Glomerular visceral epithelial cell (primary cell): ENCODE results near the gene MEF2C.

Experiments
- DNase-seq: peaks from one replicate; pipeline ENCODE4 v3.0.0-alpha.2; 2016; ENCODE audit errors: extremely low spot score

MEF2C gene

DNA sequence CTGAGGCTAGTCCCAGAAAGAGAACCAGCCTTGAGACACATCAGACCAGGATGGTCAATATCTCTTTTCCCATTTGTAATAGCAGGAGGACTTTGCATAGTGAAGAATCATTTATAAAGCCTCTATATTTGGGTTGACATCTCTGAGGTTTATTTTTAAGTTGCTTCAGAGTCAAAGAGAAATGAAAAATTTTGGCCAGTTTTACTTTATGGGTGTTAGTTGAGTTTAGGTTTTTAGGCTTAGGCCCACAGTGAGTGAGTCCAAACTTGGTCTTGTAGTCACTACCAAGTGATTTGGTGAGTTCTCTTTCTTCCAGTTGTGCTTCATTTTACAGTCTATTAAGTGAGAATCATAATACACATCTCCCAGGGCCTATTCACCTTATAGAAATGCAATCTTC is 5.3 kb upstream of the MEF2C start:
- no peak for DNase-seq

DNA sequence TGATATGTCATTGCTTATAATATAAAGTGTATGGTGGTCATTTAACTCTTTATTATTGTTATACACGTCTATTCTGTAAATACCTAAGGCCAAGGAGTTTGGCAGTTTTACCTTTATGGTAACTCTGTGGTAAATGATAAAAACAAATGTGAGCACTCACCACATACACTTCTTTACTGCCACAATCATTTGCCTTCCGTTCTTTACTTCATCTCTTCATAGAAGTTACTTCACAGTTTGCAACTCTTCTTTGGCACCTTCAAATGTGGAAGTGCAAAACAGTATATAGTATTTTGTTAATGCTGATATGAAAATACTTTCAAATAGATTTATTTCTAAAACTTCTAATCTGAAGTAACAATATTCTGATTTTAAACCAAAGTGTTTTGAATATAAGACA is 4.4 kb upstream of the MEF2C start:
- no peak for DNase-seq

DNA sequence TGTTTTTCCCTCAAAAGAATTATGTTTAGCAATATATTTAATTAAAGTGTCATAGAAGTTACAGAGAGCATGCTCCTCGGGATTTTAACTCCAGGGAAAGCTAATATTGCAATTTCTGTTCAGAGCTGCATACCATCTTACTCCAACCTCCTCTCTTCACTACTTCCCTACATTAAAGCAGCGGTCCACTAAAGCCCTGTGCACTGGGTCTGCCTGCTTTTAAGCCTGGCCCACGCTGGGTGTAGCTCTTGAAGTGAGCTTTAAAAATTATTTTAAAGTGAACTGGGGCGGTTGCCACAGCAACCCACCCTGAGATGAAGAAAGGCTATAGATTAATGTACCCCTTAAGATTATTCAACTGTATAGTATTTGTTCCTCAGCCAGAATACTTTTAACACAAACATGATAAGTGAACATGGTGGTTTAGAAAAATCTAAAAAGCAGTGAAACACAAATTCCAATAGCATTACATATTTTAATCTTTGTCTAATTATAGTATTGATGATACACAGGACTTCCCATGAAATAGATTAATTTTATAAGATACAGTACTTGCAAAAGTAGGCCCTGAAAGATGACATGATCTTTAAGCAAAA is 3.9 kb upstream of the MEF2C start:
- DNase-seq = no peak

DNA sequence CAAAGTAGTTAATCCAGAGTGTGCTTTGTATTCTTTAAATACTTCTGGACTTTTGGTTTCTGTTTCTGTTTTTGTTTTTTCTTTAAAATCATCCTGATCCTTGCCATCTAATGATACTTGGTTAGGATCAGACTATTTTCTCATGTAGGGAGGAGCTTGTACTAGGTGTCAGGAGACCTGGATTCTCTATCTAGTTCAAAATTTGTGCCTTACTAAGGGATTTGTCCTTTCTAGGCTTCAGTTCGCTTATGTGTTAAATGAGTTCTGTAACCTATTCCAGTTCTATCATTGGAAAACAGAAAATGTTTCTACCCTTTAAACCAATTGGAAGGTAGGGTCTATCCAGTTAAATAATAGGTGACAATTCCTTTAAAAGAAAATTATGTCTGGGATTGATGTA is 3.3 kb upstream of the MEF2C start:
- no peak for DNase-seq

DNA sequence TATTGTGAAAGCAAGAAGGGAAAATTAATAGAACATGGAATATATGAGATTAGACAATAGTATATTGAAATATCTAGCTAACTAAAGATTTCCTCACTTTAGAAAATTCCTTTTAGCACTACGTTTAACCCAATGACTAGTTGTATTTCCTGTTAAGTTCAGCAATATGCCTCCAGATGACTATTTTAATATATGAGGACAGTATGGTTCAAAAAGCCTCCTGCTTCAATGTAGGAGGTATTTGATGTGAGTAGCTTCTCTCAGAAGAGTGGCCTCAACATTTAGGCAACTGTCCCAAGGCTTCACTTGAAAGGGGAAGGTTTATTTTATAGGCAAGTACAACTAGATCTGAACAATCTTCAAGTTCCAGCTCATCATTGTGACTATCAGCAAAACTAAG is 2.0 kb upstream of the MEF2C start:
- no peak for DNase-seq

DNA sequence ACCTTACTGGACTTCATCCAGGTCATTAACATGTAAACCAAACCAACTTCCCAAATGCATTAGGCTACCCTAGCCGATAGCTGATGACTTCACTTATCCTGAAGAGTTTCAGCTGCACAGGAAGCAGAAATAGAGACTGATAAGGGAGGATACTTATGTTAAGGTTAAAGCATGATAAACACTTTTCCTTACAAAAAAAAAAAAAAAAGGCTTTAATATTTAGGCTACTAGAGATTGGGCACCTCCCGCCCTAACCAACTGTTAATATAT is 1.6 kb upstream of the MEF2C start:
- DNase-seq = no peak

DNA sequence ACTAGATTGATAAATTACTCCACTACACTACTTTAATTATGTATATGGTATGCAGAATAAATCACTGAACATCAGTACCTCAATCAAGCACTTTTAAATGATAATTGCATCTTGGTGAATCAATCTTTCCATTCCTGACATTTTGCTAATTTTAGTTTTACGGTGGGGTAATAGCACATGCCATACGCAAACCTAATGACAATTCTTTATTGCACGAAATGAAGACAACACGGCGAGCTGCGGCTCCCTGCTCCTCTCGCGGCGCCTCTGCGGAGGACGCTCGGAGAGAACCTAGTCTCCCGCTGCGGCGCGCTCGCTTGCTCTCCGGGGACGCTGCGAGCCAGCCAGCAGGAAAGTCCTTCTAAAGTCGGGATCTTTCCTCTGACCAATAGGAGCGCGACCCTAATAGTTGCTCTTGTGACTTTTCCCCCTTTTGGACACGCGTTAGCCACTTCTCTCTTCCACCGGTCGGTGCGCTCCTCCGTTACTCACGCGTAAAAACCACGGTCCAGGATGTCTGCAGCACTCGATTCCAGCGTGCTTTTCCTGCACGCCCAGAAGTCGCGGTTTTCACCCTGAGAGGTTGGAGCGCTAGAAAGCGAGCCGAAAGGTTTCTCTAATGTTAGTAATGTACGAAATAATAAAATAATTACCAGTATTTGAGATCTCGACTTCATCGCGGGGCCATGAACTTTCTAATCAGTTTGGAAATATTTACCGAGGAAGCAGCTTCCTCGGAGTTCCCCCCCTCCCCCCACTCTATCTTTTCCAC is 1.0 kb upstream of the MEF2C start:
- peak; percentile 71 for DNase-seq

DNA sequence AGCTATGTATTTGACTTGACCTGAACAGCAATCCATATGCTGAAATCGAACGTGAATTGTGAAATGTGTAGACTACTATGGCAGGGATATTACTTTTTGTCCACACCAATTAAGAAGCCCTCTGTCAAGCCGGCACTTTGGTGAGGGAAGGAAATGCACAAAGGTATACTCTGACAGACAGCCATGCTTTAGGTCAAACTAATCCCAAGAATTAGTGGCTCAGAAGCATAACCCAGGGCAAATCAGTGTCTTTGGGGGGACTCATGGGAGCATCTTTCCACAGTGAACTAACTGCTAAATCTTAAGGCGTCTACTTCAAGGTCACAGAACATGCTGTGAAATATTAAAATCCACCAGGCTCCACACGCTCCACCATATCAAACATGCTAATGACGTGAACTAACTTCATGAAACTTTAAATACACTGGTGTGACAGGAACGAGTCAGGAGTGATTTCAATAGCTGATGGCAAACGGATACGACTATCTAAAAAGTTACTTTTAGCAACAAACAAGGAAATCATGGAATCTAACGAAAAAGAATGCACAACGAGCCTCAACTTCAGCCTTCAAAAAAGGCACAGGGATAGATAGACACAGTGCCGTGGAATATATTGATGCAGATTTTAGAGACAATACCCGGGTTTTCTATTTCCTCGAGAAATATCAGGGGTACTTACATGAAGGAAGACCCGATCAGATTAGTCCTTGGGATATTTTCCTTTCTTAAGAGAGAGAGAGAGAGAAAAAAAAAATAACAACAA is 527 bp downstream of the MEF2C start:
- peak; percentile 4 for DNase-seq

DNA sequence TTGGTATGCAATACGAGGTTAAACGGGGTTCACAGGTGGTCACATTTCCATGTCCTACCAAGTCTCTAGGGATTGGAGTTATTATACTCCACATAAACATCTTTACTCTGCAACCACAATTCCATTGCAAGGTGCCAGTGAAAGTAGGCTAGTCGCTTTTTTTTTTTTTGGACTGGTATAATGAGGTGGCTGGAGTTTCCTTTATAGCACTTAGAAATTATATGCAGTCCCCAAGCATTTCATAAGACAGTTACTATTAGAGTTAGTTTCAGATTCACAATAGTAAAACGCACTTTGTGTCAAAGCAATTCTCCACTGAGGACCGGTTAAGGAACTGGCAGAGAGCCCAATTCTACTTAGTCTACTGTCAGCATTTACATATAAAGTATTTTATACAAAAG is 1.4 kb downstream of the MEF2C start:
- DNase-seq = no peak

DNA sequence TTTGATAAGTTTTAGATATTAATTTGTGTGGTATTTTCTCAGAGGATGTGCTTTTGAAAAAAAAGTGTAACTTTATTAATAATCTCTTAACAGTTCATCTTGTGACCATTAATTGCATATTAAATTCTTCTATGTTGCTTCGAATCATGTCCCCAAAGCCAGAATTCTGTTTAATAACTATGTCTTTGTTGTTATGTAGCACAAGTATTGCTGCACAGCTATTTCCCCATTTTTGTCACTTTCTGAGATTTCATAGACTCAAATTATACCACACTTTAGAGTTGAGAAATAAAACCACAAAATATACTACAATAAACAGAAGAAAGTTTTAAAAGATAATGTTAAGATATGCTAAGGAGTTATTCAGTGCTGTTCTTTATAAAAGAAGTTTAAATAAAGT is 2.8 kb downstream of the MEF2C start:
- DNase-seq = no peak

DNA sequence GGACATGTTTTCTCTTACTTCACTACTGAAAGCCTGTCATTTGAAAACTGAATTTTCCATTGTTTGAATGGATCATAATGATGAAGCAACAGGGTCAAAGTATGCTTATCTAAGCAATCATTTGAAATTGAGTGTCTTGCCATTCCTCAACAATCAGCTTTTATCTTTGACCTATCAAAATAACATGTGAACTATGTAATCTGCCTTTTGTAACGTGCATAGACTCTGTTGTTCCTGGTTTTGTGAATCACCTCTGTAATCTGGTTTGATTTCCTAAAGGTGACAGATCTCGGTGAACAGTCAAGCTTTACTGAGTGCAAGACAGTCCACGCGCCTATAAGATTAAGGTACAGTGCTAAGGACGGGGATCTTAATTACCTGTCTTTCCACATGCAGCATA is 3.3 kb downstream of the MEF2C start:
- no peak for DNase-seq

DNA sequence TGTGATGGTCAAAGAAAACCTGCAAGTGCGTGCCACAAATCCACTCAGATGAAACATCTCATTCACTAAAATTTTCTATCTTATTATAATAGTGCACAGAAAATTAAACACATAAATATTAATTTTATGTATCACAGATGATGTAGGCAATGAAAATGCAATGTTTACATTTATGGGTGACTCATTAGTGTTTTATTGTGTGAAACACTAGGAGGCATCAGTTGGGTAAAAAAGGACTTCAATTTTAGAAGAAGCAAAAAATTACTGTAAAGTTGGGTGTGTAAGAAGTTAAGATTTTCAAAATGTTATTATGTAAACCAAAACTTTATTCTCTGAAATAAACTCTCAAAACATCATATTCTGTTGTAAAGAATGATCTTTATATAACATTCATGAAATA is 4.0 kb downstream of the MEF2C start:
- no peak for DNase-seq

DNA sequence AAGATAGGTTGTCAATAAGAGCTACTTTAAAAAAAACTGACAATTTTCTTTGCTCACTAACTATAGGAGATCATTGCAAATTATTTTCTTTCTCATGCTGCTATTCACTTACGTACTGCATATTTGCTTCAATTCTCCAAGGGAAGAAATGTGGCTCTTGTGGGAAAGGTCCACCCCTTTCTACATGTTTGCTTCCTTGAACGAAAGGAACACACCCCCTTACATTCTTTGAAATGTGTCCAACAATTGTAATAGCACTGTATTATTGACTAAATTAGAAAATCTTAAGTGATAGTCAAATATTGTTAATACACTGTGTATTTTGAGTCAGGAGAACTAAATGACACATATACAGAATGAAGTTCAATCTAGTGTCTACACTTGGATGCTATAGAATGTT is 5.2 kb downstream of the MEF2C start:
- no peak for DNase-seq

DNA sequence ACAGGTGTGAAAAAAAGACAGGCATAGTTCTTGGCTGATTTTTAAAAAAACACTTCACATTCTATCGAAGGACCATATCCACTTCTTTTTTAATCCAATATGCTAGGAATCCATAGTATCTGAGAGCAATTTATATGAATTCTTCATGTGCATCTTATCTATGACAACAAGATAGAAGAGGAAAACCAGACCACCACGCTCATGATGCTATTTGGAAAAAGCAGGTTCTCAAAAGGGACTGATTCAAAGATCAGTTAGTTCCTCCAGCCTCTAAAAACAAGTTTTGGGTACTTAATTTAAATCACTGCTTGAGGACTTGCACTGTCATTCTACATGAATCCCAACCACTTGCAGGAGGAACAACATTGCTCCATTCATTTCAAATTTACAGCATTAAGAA is 6.3 kb downstream of the MEF2C start:
- DNase-seq = no peak

DNA sequence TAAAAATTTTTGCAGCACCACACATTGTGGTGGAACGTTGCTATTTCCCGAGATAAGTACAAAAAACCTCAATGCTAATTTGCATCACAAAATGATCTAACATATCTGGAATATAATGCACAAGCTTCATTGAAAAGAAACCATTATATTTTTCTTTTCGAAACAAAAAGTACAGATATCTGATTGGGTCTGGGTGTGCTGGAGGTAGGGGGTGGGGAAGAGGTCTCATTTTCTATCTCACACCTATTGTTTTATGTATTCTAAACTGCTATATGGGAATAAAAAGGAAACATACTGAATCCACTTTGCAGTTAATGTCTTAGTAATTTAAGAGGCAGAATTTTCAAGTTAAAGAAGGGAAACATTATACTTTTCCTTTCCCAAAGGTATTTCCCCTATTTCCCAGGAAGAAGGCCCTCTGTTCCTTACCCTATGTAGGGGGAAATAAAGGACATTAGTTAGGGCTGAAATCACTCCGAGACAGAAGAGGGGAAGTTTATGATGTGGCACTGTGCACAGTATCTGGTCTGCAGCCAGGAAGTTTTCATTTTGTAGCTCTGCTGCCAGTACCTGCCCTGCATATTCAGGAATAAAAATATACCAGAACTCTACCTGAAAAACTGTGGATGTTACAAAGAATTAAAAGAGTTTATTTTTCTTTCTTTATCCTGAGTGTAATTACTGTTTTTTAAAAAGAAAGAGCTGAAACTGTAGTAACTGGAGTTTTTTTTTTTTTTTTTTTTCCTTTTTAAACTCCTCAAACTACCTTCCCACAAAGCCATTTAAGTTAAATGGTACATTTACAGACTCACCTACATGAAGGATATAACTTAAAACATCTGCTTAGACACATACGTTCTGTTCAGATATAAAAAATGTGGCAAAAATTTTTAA is 7.4 kb downstream of the MEF2C start:
- peak; percentile 30 for DNase-seq

DNA sequence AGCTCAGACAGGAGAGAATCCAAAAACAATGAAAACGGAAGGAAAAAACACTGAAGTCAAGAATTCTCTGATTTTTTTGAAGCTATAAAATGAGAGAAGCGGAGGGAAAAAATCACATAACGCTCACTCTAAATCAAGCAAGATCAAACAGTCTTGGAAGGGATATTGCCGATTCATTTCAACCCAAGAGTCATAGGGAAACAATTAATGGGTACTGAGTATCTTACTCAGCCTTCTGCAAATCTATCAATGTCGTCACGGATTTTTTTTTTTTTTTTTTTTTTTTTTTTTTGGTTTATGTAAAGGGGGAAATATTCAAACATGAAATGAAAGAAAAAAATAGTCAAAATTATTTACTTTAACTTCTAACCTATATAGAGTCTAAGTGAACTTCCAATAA is 9.5 kb downstream of the MEF2C start:
- no peak for DNase-seq

DNA sequence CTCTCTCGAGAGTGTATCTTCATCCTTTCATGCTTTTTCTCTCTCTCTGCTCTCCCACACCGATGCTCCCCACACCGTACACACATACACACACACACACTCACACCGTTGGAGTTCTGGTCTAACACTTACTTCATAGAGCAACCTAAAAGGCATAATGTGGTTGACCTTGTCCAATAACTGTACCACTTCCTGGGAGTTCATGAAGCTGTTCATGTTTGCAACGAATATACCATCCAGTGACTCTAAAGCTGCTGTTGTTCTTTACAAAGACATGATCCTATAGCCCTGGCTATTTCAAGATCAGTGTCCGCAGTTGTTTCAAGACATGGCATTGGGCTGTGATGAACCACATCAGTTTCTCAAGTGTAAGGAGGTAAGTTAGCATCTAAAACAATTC is 10.0 kb downstream of the MEF2C start:
- DNase-seq = no peak

DNA sequence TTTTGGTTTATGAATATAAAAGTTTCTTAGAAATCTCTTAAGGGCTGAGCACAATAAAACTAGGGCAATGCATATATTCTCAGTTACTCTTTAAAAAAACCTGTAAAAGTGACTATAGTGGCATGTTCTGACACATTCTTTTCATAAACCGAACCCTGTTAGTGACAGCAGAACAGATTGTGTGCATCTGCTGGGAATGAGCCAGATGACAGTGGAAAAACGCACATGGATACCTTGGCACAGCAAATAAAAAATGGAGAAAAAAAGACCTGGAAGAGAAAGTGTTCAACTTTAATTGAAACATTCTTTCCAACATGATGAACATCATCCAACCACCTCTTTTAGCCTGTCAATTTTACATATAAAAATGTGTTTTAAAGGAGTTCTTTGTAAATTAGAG is 12.7 kb downstream of the MEF2C start:
- DNase-seq = no peak

DNA sequence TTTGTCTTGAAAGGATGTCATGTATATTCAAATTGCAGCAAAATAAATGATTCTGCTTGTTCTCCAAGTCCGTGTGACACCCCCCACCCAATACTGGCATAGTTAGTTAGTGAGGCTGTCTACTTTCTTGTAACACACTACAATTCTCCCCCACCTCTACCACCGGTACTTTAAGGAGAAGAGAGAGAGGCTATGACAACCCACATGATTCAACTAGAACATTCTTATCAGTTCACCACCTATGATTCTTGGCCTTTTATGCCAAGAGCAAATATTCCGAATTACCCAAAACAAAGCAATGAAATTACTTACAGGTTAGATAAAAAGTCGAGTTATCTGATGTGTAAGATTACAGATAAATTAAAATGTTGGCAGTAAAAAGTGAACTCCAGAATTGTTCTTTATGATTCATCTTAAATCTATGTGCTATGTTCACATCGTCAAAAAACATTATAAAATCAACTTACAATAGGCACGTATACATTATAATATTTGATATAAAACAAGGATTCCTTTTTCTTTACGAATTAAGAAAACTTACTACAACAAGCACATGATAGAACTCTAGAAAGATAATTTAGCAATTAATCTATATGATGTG is 14.4 kb downstream of the MEF2C start:
- no peak for DNase-seq

DNA sequence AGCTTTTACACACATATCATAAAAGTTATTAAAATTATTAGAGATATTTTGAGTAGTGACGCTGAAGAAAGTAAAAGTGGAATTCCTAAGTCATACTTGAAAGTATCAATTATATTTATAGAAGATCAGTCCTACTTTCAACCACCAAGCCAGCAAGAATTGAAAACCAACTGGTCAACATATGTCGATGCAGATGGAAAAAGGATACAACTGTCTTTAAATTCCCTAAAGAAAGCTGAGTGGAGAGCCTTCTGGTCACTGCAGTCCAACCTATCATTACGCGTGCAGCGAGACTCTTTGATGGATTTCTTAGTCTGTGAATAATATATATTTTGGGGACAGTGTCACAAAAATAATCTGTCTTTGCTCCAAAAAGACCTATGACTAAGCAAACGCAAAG is 15.3 kb downstream of the MEF2C start:
- no peak for DNase-seq

DNA sequence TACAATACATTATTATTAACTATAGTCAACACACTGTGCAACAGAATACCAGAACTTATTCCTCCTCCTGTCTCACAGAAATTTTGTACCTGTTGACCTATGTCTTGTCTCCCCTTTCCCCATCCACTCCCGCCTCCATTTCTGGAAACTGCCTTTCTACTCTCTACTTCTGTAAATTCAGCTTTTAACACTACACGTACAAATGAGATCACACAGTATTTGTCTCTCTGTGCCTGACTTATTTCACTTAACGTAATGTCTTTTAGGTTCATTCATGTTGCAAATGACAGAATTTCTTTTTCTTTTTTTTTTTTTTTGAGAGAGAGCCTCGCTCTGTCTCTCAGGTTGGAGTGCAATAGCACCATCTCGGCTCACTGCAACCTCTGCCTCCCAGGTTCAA is 19.5 kb downstream of the MEF2C start:
- DNase-seq = no peak

DNA sequence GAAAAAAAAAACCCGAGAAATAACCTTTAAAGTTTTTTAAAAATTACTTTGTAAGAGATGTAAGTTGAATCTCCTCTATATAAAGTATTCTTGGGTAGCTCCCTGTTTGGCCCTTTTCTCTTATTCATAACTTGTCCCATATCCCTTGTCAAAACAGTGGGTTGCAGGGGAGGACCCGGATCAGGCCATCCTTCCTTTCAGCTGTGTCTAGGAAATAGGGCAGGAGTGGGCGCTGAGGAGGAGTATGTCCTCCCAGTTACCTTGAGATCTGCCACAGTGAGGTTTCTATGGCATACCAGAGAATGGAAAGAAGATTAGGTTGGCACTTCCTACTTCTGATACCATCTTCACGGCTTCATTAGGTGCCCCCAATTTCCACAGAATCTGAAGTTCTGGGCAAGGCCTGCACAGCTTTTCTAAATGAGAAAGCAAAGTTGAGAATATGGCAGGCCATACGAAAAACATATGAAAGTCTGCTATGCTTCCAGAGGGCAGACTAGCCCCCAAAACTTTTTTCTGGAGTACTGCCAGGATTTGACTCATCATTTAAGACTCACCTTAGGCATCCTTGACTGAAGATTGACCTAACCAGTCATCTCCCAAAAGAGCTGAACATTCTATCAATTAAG is 20.3 kb downstream of the MEF2C start:
- no peak for DNase-seq
